ENCODE results near the gene NTSR2.

Gene NTSR2

GRCh38 chr2:11637546-11637945, 32.4 kb downstream of the NTSR2 start:
- Mint-ChIP-seq H3K4me3 (no peak overlapping the region), H3K36me3 (ENCODE audit: low read depth) (peaks cover 51% of the 10 kb centered on the region), H3K9me3 (no peaks in the 10 kb centered on the region), H3K27me3 (ENCODE audit: low read depth) (no peaks in the 10 kb centered on the region), H3K27ac (no peak overlapping the region), H3K4me1 (no peaks in the 10 kb centered on the region)
- no peak for TF ChIP-seq CTCF (IDR thresholded peaks at IDR 0.05; ENCODE audit: unreplicated experiment in 3 of 3)

GRCh38 chr2:11636593-11637295, 33.3 kb downstream of the NTSR2 start:
- Mint-ChIP-seq H3K27me3 (ENCODE audit: low read depth) (no peaks in the 10 kb centered on the region), H3K27ac (no peak overlapping the region), H3K9me3 (no peaks in the 10 kb centered on the region), H3K4me1 (no peaks in the 10 kb centered on the region), H3K36me3 (ENCODE audit: low read depth) (peaks cover 57% of the 10 kb centered on the region), H3K4me3 (no peak overlapping the region)
- TF ChIP-seq CTCF (IDR thresholded peaks at IDR 0.05; ENCODE audit: unreplicated experiment in 3 of 3): no peak

GRCh38 chr2:11635141-11635540, 34.9 kb downstream of the NTSR2 start:
- Mint-ChIP-seq H3K4me1 (no peaks in the 10 kb centered on the region), H3K9me3 (no peaks in the 10 kb centered on the region), H3K27me3 (ENCODE audit: low read depth) (no peaks in the 10 kb centered on the region), H3K4me3 (no peak overlapping the region), H3K36me3 (ENCODE audit: low read depth) (peaks cover 58% of the 10 kb centered on the region), H3K27ac (no peak overlapping the region)
- TF ChIP-seq CTCF (IDR thresholded peaks at IDR 0.05; ENCODE audit: unreplicated experiment in 3 of 3): no peak

- no peaks in the 10 kb centered on the region for H3K27me3 Mint-ChIP-seq (ENCODE audit: low read depth)
- H3K9me3 Mint-ChIP-seq: no peaks in the 10 kb centered on the region
- H3K27ac Mint-ChIP-seq: no peak overlapping the region
- no peak for TF ChIP-seq CTCF (IDR thresholded peaks at IDR 0.05; ENCODE audit: unreplicated experiment in 3 of 3)
- peaks cover 53% of the 10 kb centered on the region for H3K36me3 Mint-ChIP-seq (ENCODE audit: low read depth)
- H3K4me1 Mint-ChIP-seq: no peaks in the 10 kb centered on the region
- H3K4me3 Mint-ChIP-seq: no peak overlapping the region
Observed at GRCh38 chr2:11634584-11634983, 35.4 kb downstream of the NTSR2 start.

- Mint-ChIP-seq H3K4me1 (no peaks in the 10 kb centered on the region), H3K27ac (no peak overlapping the region), H3K4me3 (no peak overlapping the region), H3K36me3 (ENCODE audit: low read depth) (peaks cover 52% of the 10 kb centered on the region), H3K9me3 (no peaks in the 10 kb centered on the region), H3K27me3 (ENCODE audit: low read depth) (no peaks in the 10 kb centered on the region)
- TF ChIP-seq CTCF (IDR thresholded peaks at IDR 0.05; ENCODE audit: unreplicated experiment in 3 of 3): no peak
Observed at GRCh38 chr2:11633923-11634478, 36.0 kb downstream of the NTSR2 start.

- Mint-ChIP-seq H3K27me3 (ENCODE audit: low read depth) (no peaks in the 10 kb centered on the region), H3K36me3 (ENCODE audit: low read depth) (peaks cover 74% of the 10 kb centered on the region), H3K4me1 (no peaks in the 10 kb centered on the region), H3K4me3 (no peak overlapping the region), H3K9me3 (peaks cover 2% of the 10 kb centered on the region), H3K27ac (no peak overlapping the region)
- TF ChIP-seq CTCF (IDR thresholded peaks at IDR 0.05; ENCODE audit: unreplicated experiment in 3 of 3): no peak
Observed at GRCh38 chr2:11631462-11631861, 38.5 kb downstream of the NTSR2 start.
